Measurements from ENCODE around the gene RASEF. TPM values are rescaled to one million over a fixed set of nuclear protein-coding genes. Genes with fewer than 3 reads are reported as not detected.

Gene RASEF
- total RNA-seq, 1 experiment from 2014 or later = 12.3 TPM

DNA sequence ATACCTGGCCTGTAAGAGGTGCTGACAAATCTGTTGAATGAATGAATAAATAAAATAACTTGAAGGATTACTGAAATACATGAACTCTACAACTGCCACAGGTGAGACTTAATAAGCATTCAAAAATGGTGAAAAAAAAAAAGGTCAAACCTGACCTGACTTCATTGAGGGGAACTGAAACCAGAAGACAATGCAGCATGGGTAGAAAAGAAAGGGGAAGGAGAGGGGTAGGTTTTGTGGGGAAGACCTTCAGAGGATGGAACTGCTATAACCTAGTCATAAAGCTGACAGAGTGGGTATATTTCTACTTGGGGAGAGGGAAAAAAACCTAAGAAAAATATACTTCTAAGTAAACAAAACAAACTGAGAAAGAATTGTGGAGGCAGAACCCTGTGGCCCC, 56.6 kb downstream of the RASEF start:
- H3K4me1 ChIP-seq (ENCODE audit: insufficient read depth, low read length) = no peaks in the 10 kb centered on the region
- no peaks in the 10 kb centered on the region for H3K79me2 ChIP-seq (ENCODE audit: low read length)
- H3K36me3 ChIP-seq (ENCODE audit: low read depth, low read length) = no peaks in the 10 kb centered on the region
- CTCF ChIA-PET = no interaction called here
- no peak overlapping the region for H3K9ac ChIP-seq (ENCODE audit: low read length)
- H3K27ac ChIP-seq (ENCODE audit: low read length) = no peak overlapping the region
- no peaks in the 10 kb centered on the region for H3K27me3 ChIP-seq (ENCODE audit: low read length)
- no peak for ATAC-seq
- H3K4me2 ChIP-seq (ENCODE audit: low read length) = no peak overlapping the region
- H2AFZ ChIP-seq (ENCODE audit: low read length) = no peak overlapping the region
- intact Hi-C loops (cut with micrococcal nuclease) = no loop called here
- no peak for TF ChIP-seq EZH2 (IDR thresholded peaks at IDR 0.05; ENCODE audit: low read length, unreplicated experiment)
- TF ChIP-seq CTCF (conservative IDR thresholded peaks at IDR 0.05; ENCODE audit: low read depth, low read length) = no peak
- TF ChIP-seq EZH2phosphoT487 (IDR thresholded peaks at IDR 0.05; ENCODE audit: borderline replicate concordance, low read length) = no peak
- no peak for DNase-seq
- no peak overlapping the region for H3K4me3 ChIP-seq (ENCODE audit: low read length)
- no peaks in the 10 kb centered on the region for H3F3A ChIP-seq (ENCODE audit: low read length, unreplicated experiment)
- no TSS peak for BruUV-seq (replicated peaks)
- H3K9me3 ChIP-seq (ENCODE audit: low read length) = no peaks in the 10 kb centered on the region
- POLR2A ChIA-PET (ENCODE audit: unreplicated experiment) = no interaction called here
- H3K9me2 ChIP-seq (replicated peaks; ENCODE audit: low read length) = no peaks in the 10 kb centered on the region
- no peaks in the 10 kb centered on the region for H4K20me1 ChIP-seq (ENCODE audit: low read length)

GRCh38 chr9:83005963-83006362, 57.0 kb downstream of the RASEF start:
- DNase-seq (no peak), ATAC-seq (no peak)
- CTCF ChIA-PET = no interaction called here
- Histone ChIP-seq H3K4me1 (ENCODE audit: insufficient read depth, low read length) (no peaks in the 10 kb centered on the region), H3K4me3 (ENCODE audit: low read length) (no peak overlapping the region), H3K9me2 (replicated peaks; ENCODE audit: low read length) (no peaks in the 10 kb centered on the region), H3K9me3 (ENCODE audit: low read length) (no peaks in the 10 kb centered on the region), H3K9ac (ENCODE audit: low read length) (no peak overlapping the region), H3K27me3 (ENCODE audit: low read length) (no peaks in the 10 kb centered on the region), H3K27ac (ENCODE audit: low read length) (no peak overlapping the region), H2AFZ (ENCODE audit: low read length) (no peak overlapping the region), H3K4me2 (ENCODE audit: low read length) (no peak overlapping the region), H3K36me3 (ENCODE audit: low read depth, low read length) (no peaks in the 10 kb centered on the region), H3K79me2 (ENCODE audit: low read length) (no peaks in the 10 kb centered on the region), H3F3A (ENCODE audit: low read length, unreplicated experiment) (no peaks in the 10 kb centered on the region), H4K20me1 (ENCODE audit: low read length) (no peaks in the 10 kb centered on the region)
- no TSS peak for BruUV-seq (replicated peaks)
- TF ChIP-seq CTCF (conservative IDR thresholded peaks at IDR 0.05; ENCODE audit: low read depth, low read length) (no peak), EZH2 (IDR thresholded peaks at IDR 0.05; ENCODE audit: low read length, unreplicated experiment) (no peak), EZH2phosphoT487 (IDR thresholded peaks at IDR 0.05; ENCODE audit: borderline replicate concordance, low read length) (no peak)
- intact Hi-C loops (cut with micrococcal nuclease) = no loop called here
- POLR2A ChIA-PET (ENCODE audit: unreplicated experiment) = no interaction called here

DNA sequence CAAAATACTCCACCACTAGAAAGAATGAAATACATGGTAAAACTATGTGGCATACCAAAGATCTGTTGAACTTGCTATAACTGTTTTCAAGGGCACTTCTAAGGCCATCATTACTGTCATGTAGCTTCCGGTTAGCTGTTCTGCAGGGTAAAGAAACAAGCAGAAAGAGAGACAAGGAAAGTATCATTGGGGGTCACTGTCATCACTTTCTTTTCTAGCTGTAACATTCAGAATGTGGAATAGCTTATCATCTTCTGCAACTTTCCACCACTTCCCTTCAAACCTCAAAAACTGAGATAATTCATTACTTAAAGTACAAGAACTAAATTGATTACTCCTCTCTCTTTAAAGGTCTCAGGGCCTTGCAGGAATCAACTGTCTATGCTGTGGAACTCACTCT, 57.6 kb downstream of the RASEF start:
- H3K4me3 ChIP-seq (ENCODE audit: low read length) = no peak overlapping the region
- H3K27me3 ChIP-seq (ENCODE audit: low read length) = no peaks in the 10 kb centered on the region
- ChIA-PET POLR2A (ENCODE audit: unreplicated experiment) (no interaction called here), CTCF (no interaction called here)
- no peak overlapping the region for H3K4me2 ChIP-seq (ENCODE audit: low read length)
- no peaks in the 10 kb centered on the region for H3K36me3 ChIP-seq (ENCODE audit: low read depth, low read length)
- H3K79me2 ChIP-seq (ENCODE audit: low read length) = no peaks in the 10 kb centered on the region
- no peak overlapping the region for H3K27ac ChIP-seq (ENCODE audit: low read length)
- no peaks in the 10 kb centered on the region for H3K9me2 ChIP-seq (replicated peaks; ENCODE audit: low read length)
- ATAC-seq = no peak
- no peaks in the 10 kb centered on the region for H3K9me3 ChIP-seq (ENCODE audit: low read length)
- H3K4me1 ChIP-seq (ENCODE audit: insufficient read depth, low read length) = no peaks in the 10 kb centered on the region
- intact Hi-C loops (cut with micrococcal nuclease) = no loop called here
- TF ChIP-seq CTCF (conservative IDR thresholded peaks at IDR 0.05; ENCODE audit: low read depth, low read length) (no peak), EZH2 (IDR thresholded peaks at IDR 0.05; ENCODE audit: low read length, unreplicated experiment) (no peak), EZH2phosphoT487 (IDR thresholded peaks at IDR 0.05; ENCODE audit: borderline replicate concordance, low read length) (no peak)
- no peak overlapping the region for H3K9ac ChIP-seq (ENCODE audit: low read length)
- no peaks in the 10 kb centered on the region for H4K20me1 ChIP-seq (ENCODE audit: low read length)
- H3F3A ChIP-seq (ENCODE audit: low read length, unreplicated experiment) = no peaks in the 10 kb centered on the region
- DNase-seq = no peak
- BruUV-seq (replicated peaks) = no TSS peak
- H2AFZ ChIP-seq (ENCODE audit: low read length) = no peak overlapping the region
